ENCODE measurements around the gene GNB1.

GNB1 gene

DNA sequence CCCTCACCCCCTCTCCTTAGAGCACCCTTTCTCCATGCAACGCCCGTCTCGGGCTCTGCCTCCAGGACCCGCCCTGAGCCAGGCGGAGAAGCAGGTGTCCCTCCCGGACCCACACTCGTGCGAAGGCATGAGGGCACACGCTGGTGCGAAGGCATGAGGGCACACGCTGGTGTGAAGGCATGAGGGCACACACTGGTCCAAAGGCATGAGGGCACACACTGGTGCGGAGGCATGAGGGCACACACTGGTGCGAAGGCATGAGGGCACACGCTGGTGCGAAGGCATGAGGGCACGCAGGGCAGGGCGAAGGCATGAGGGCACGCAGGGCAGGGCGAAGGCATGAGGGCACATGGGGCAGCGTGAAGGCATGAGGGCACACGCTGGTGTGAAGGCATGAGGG, 34.0 kb upstream of the GNB1 start:
- Histone ChIP-seq H3K27me3 (replicated peaks) (no peaks in the 10 kb centered on the region), H3K27ac (no peak overlapping the region), H3K36me3 (replicated peaks) (no peaks in the 10 kb centered on the region), H3K4me3 (ENCODE audit: low read depth, low read length) (no peak overlapping the region)
- in situ Hi-C loops (cut with HindIII; ENCODE audit: low pct_ligation_motif_present, low sequenced_read_pairs), result no loop called here
- no peak for TF ChIP-seq CTCF (IDR thresholded peaks at IDR 0.05; ENCODE audit: low read depth, low read length, missing control alignments)
- no peak for DNase-seq

- Histone ChIP-seq H3K36me3 (replicated peaks) (no peaks in the 10 kb centered on the region), H3K4me3 (ENCODE audit: low read depth, low read length) (no peak overlapping the region), H3K27me3 (replicated peaks) (no peaks in the 10 kb centered on the region), H3K27ac (no peak overlapping the region)
- TF ChIP-seq CTCF (IDR thresholded peaks at IDR 0.05; ENCODE audit: low read depth, low read length, missing control alignments), result no peak
- in situ Hi-C loops (cut with HindIII; ENCODE audit: low pct_ligation_motif_present, low sequenced_read_pairs), result no loop called here
- no peak for DNase-seq
Observed at GRCh38 chr1:1924386-1924785, 33.5 kb upstream of the GNB1 start.

DNA sequence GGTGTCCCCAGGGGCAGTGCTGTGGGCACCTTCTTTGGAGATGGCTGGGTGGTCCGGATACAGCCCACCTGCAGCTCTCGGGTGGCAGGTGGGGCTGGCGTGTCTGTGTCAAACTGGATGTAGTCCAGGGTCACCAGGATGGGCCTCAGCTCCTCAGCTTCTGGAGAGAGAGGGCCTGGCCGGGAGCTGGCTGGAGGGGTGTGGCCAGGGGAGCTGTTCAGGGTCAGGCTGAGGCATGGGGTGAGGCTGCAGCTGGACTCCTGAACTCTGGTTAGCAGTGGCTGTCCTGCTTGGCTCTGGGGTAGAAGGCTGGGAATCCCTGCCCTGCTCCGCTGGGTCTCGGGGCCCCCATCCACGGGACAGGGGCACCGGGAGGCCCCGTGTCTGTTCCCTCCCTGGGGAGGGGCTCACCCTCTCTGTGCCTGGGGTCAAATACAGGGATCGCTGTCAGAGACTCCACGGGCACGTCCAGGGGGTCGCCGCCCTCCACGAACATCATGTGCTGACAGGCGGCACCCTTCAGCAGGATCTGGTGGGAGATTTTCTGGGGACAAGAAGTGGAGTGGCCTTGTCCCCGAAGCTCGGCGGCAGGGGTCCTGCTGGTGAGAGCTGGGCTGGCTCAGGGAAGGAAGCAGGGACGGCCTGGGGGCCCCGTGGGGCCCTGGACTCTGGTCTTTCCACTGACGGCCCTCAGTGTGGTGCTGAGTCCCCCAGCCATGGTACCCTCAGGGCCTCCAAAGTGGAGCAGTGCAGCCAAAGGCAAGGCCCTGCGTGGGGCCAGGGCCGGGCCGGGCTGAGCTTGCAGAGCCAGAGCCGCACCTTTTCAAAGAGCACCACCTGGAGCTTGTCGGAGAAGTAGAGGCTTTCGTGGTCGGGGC, 32.3 kb upstream of the GNB1 start:
- in situ Hi-C loops (cut with HindIII; ENCODE audit: low pct_ligation_motif_present, low sequenced_read_pairs), result no loop called here
- Histone ChIP-seq H3K4me3 (ENCODE audit: low read depth, low read length) (no peak overlapping the region), H3K36me3 (replicated peaks) (no peaks in the 10 kb centered on the region), H3K27me3 (replicated peaks) (no peaks in the 10 kb centered on the region), H3K27ac (no peak overlapping the region)
- TF ChIP-seq CTCF (IDR thresholded peaks at IDR 0.05; ENCODE audit: low read depth, low read length, missing control alignments), result no peak
- DNase-seq, result no peak

DNA sequence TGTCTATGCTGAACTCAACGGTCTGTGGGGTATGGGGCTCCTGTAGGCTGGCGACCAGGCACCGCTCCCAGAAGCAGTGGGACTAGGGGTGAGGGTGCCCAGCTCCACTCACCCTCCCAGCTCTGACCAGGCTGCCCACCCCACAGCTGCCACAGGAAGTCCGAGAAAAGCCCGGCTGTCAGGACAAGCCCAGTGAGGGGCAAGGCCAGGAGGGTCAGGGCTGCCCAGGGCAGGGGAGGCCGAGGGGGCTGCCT, 31.7 kb upstream of the GNB1 start:
- Histone ChIP-seq H3K27me3 (replicated peaks) (no peaks in the 10 kb centered on the region), H3K27ac (no peak overlapping the region), H3K36me3 (replicated peaks) (no peaks in the 10 kb centered on the region), H3K4me3 (ENCODE audit: low read depth, low read length) (no peak overlapping the region)
- no peak for TF ChIP-seq CTCF (IDR thresholded peaks at IDR 0.05; ENCODE audit: low read depth, low read length, missing control alignments)
- in situ Hi-C loops (cut with HindIII; ENCODE audit: low pct_ligation_motif_present, low sequenced_read_pairs), result no loop called here
- no peak for DNase-seq

DNA sequence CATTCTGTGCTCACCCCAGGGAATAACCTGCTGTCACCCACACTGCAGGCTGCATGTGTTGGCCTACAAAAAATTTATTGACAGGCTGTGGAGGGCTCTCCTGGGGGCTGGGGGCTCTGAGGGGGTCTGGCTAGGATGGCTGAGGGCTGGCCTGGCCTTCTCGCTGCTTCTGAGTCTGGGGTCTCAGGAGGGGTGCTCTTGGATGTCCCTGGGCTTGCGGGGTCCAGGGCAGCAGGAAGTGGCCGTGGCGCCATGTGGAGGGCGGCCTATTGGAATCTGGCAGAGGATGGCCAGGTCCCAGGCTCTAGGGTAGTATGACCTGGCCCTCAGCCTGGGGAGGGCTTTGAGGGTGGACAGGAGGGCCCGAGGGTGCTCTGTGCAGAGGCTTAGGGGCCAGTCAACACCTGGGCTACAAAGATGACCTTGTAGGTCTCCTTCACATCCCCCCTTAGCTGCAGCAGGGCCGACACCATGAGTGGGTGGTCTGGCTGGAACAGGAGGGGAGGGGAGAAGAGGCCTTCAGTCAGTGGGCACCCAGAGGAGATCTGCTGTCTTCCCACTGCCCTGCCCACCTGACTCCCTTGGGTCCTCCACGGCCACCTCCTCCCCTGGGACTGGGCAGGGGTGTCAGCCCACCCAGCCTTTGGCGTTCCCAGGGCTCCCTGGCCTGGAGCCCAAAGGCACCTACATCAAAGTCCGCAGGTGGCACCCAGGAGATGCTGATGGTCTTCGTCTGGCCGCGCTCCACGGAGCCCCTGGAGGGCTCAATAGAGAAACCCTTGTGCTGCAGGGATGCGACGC, 31.2 kb upstream of the GNB1 start:
- in situ Hi-C loops (cut with HindIII; ENCODE audit: low pct_ligation_motif_present, low sequenced_read_pairs), result no loop called here
- Histone ChIP-seq H3K27ac (no peak overlapping the region), H3K36me3 (replicated peaks) (no peaks in the 10 kb centered on the region), H3K4me3 (ENCODE audit: low read depth, low read length) (no peak overlapping the region), H3K27me3 (replicated peaks) (no peaks in the 10 kb centered on the region)
- TF ChIP-seq CTCF (IDR thresholded peaks at IDR 0.05; ENCODE audit: low read depth, low read length, missing control alignments), result no peak
- DNase-seq, result no peak
